COR-L47 (cell line): ENCODE measurements around the gene AIMP1.
"Not testable (repeated sequence)": the region's sequence is repeated elsewhere in the genome, so short reads cannot be mapped to it uniquely, and the experiment has no call there.

ENCODE experiments used
- DNase-seq: peaks from one replicate; lab custom pipeline; 2025; lab: John Stamatoyannopoulos, UW

Gene AIMP1

GRCh38 chr4:106351016-106351415 lies 34.7 kb downstream of the AIMP1 start:
- DNase-seq, result no peak

GRCh38 chr4:106353786-106354185 lies 37.4 kb downstream of the AIMP1 start:
- DNase-seq, result no peak

GRCh38 chr4:106355193-106355592 lies 38.8 kb downstream of the AIMP1 start:
- DNase-seq, result no peak

- DNase-seq, result no peak
Measured at GRCh38 chr4:106358899-106359298, 42.5 kb downstream of the AIMP1 start.

- no peak for DNase-seq
Measured at GRCh38 chr4:106362086-106362825, 45.9 kb downstream of the AIMP1 start.

GRCh38 chr4:106364282-106364681 lies 47.9 kb downstream of the AIMP1 start:
- no peak for DNase-seq

- no peak for DNase-seq
Measured at GRCh38 chr4:106365613-106366012, 49.3 kb downstream of the AIMP1 start.

- DNase-seq, result no peak
Measured at GRCh38 chr4:106366026-106366425, 49.7 kb downstream of the AIMP1 start.

- DNase-seq, result no peak
Measured at GRCh38 chr4:106367072-106367471, 50.7 kb downstream of the AIMP1 start.

GRCh38 chr4:106368678-106369077 lies 52.3 kb downstream of the AIMP1 start, which contains the start of gene GIMD1:
TSS of gene GIMD1 (minus strand) at chr4:106368778. CDS start at chr4:106367435, 1,343 bp downstream.
- no peak for DNase-seq

- peak; percentile 3 for DNase-seq
Measured at GRCh38 chr4:106369456-106370060, 53.2 kb downstream of the AIMP1 start.

GRCh38 chr4:106370214-106370613 lies 53.9 kb downstream of the AIMP1 start:
- no peak for DNase-seq

- DNase-seq, result no peak
Measured at GRCh38 chr4:106371161-106371560, 54.8 kb downstream of the AIMP1 start.

GRCh38 chr4:106373026-106373425 lies 56.7 kb downstream of the AIMP1 start:
- DNase-seq, result no peak

- DNase-seq, result no peak
Measured at GRCh38 chr4:106380179-106380578, 63.8 kb downstream of the AIMP1 start.

GRCh38 chr4:106384878-106385277 lies 68.5 kb downstream of the AIMP1 start:
- DNase-seq, result no peak

- no peak for DNase-seq
Measured at GRCh38 chr4:106385853-106386393, 69.6 kb downstream of the AIMP1 start.

GRCh38 chr4:106395582-106395981 lies 79.2 kb downstream of the AIMP1 start:
- no peak for DNase-seq

GRCh38 chr4:106398898-106399297 lies 82.5 kb downstream of the AIMP1 start:
- not testable (repeated sequence) for DNase-seq
